ENCODE results near the gene ATP5MG. TPM values are rescaled to one million over a fixed set of nuclear protein-coding genes. Genes with fewer than 3 reads are reported as not detected.

Gene ATP5MG
- polyA plus RNA-seq, 1 experiment, result 170 TPM

DNA sequence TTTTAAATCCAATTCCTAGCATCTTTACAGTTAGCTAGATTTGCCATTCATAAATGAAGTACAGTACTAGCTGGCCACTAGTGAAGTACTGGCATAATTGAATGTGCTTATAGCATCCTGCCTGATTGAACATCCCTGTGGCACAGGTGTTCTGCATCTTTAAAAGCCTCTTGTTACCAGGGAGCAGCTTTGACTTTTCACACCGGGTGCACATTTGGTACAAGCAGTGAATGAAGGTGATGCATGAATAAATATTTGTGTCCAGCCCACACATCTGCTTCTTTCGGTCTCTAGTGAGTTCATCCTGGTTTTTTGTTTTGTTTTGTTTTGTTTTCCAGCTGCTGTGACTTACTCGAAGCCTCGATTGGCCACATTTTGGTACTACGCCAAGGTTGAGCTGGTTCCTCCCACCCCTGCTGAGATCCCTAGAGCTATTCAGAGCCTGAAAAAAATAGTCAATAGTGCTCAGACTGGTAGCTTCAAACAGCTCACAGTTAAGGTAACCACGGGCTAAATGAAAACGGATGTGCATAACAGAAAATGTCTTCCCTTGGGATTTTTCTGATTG is 5.3 kb downstream of the ATP5MG start:
- ChIA-PET POLR2A (no interaction called here), CTCF (interaction anchor here (1.0 to 1.5 kb wide), 2 partner anchors 81 to 208 kb away, joined by 3 to 5 read pairs; no protein-coding TSS in a partner anchor)
- TF ChIP-seq CTCF (IDR thresholded peaks at IDR 0.05; ENCODE audit: insufficient read depth, low read depth, low read length), result no peak
- no peak for DNase-seq (ENCODE audit: low read depth)
- no peaks in the 10 kb centered on the region for H3K27me3 ChIP-seq (ENCODE audit: control insufficient read depth, insufficient read depth, low read length)
- H3K4me3 ChIP-seq (ENCODE audit: low read depth, low read length), result no peak overlapping the region
- H3K36me3 ChIP-seq (ENCODE audit: control insufficient read depth, insufficient read depth, low read length), result peaks cover 2% of the 10 kb centered on the region; the same call in 1 of the 2 replicates

DNA sequence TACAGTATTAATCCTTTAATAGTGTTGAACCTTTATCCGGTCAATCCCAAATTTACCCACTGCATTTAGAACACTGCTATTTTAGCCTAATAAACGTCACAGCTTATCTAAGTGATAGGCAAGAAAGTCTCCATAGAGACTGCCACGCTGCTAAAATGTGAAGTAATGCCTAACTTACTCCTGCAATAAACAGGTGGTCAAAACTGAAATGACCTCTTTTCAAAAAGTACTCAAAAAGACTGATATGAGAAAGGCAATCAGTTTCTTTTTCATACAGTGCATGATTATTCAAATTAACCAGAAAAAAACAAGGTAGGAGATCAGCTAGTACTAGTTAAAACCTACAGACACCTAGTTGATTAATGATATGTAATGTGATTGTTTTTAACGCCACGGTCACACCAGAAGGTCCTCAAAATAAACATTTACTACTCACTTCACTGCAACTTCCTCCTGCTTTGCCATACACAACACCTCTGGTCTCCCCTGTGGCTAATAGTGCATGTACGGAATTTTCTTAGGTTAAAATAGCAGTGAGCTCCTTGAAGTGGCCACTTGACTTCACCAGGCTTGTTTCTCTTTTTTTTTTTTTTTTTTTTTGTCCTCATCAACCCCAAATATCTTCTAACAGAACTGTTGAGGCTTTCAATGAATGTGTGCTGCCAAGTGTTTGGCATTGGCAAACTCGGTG is 8.8 kb downstream of the ATP5MG start:
- CTCF ChIA-PET, result interaction anchor here (0.7 kb wide), 1 partner anchor 155 kb away, joined by 4 read pairs; no protein-coding TSS in a partner anchor
- no peak for TF ChIP-seq CTCF (IDR thresholded peaks at IDR 0.05; ENCODE audit: insufficient read depth, low read depth, low read length)

GRCh38 chr11:118411530-118411929 is 10.1 kb downstream of the ATP5MG start:
- TF ChIP-seq CTCF (IDR thresholded peaks at IDR 0.05; ENCODE audit: insufficient read depth, low read depth, low read length), result no peak
- no peak for DNase-seq (ENCODE audit: low read depth)
- CTCF ChIA-PET, result no interaction called here
- POLR2A ChIA-PET, result no interaction called here
- no peaks in the 10 kb centered on the region for H3K27me3 ChIP-seq (ENCODE audit: control insufficient read depth, insufficient read depth, low read length)
- H3K36me3 ChIP-seq (ENCODE audit: control insufficient read depth, insufficient read depth, low read length), result peaks cover 3% of the 10 kb centered on the region; the same call in 1 of the 2 replicates
- no peak overlapping the region for H3K4me3 ChIP-seq (ENCODE audit: low read depth, low read length)

More for the DNA sequence above, 8.8 kb downstream of the ATP5MG start:
- POLR2A ChIA-PET, result interaction anchor here (0.7 kb wide), 1 partner anchor 101 kb away, joined by 11 read pairs; no protein-coding TSS in a partner anchor
- H3K27me3 ChIP-seq (ENCODE audit: control insufficient read depth, insufficient read depth, low read length), result no peaks in the 10 kb centered on the region
- no peak for DNase-seq (ENCODE audit: low read depth)
- no peak overlapping the region for H3K4me3 ChIP-seq (ENCODE audit: low read depth, low read length)
- peaks cover 3% of the 10 kb centered on the region; the same call in 1 of the 2 replicates for H3K36me3 ChIP-seq (ENCODE audit: control insufficient read depth, insufficient read depth, low read length)

- Histone ChIP-seq H3K4me3 (ENCODE audit: low read depth, low read length) (no peak overlapping the region), H3K27me3 (ENCODE audit: control insufficient read depth, insufficient read depth, low read length) (no peaks in the 10 kb centered on the region), H3K36me3 (ENCODE audit: control insufficient read depth, insufficient read depth, low read length) (0 out of 2 replicates have a peak, but pooled peaks cover 1% of the 10 kb centered on the region)
- TF ChIP-seq CTCF (IDR thresholded peaks at IDR 0.05; ENCODE audit: insufficient read depth, low read depth, low read length), result no peak
- DNase-seq (ENCODE audit: low read depth), result no peak
- ChIA-PET POLR2A (interaction anchor here (0.5 kb wide), 1 partner anchor 38 kb away, joined by 22 read pairs; no protein-coding TSS in a partner anchor), CTCF (no interaction called here)
These were observed 11.5 kb downstream of the ATP5MG start for GRCh38 chr11:118412921-118413320.

- ChIA-PET CTCF (interaction anchor here (0.6 to 1.2 kb wide), 2 partner anchors 23 to 73 kb away, joined by 3 read pairs; no protein-coding TSS in a partner anchor), POLR2A (no interaction called here)
- no peak for TF ChIP-seq CTCF (IDR thresholded peaks at IDR 0.05; ENCODE audit: insufficient read depth, low read depth, low read length)
- DNase-seq (ENCODE audit: low read depth), result no peak
- Histone ChIP-seq H3K36me3 (ENCODE audit: control insufficient read depth, insufficient read depth, low read length) (0 out of 2 replicates have a peak, but pooled peaks cover 1% of the 10 kb centered on the region), H3K4me3 (ENCODE audit: low read depth, low read length) (no peak overlapping the region), H3K27me3 (ENCODE audit: control insufficient read depth, insufficient read depth, low read length) (no peaks in the 10 kb centered on the region)
These were observed 13.8 kb downstream of the ATP5MG start for GRCh38 chr11:118415062-118415738.
